Thymus (tissue), 11 donors: ENCODE measurements around the gene UBE2N. TPM values are rescaled to one million over a fixed set of nuclear protein-coding genes. Genes with fewer than 3 reads are reported as not detected.

Source experiments
- DNase-seq, 9 donors: peaks; one replicate each; pipeline ENCODE4 v3.0.0-alpha.2; 2013; ENCODE audit warnings: low spot score in 9 of 9, low read depth in 6 of 9, missing footprints in 1 of 9
- H3K27ac ChIP-seq, 2 donors: one replicate each; pipeline ENCODE4 v1.5.1; 2013; ENCODE audit warnings: control low read depth in 1 of 2, low read depth in 1 of 2, low read length in 1 of 2, mild to moderate bottlenecking in 1 of 2, moderate library complexity in 1 of 2
- H3K27me3 ChIP-seq, 2 donors: one replicate each; pipeline ENCODE4 v1.5.1; 2013; ENCODE audit warnings: low read length in 1 of 2; ENCODE audit not compliant: control insufficient read depth in 2 of 2, insufficient read depth in 1 of 2
- H3K36me3 ChIP-seq, 2 donors: one replicate each; pipeline ENCODE4 v1.5.1; 2013; ENCODE audit warnings: low read length in 1 of 2, mild to moderate bottlenecking in 1 of 2, moderate library complexity in 1 of 2; ENCODE audit not compliant: control insufficient read depth in 2 of 2, insufficient read depth in 2 of 2
- H3K4me1 ChIP-seq, 2 donors: one replicate each; pipeline ENCODE4 v1.5.1; 2013; ENCODE audit warnings: low read length in 2 of 2; ENCODE audit not compliant: control insufficient read depth in 2 of 2, insufficient read depth in 2 of 2
- H3K4me3 ChIP-seq, 2 donors: one replicate each; pipeline ENCODE4 v1.5.1; 2013; ENCODE audit warnings: low read length in 2 of 2, control low read depth in 1 of 2, mild to moderate bottlenecking in 1 of 2
- H3K9me3 ChIP-seq, 2 donors: one replicate each; pipeline ENCODE4 v1.5.1; 2013; ENCODE audit warnings: low read length in 1 of 2, mild to moderate bottlenecking in 1 of 2; ENCODE audit not compliant: control insufficient read depth in 2 of 2, insufficient read depth in 1 of 2
- WGBS: extraction: QIAGEN DNeasy Blood & Tissue Kit; methylation state at CpG from one replicate; pipeline ENCODE4 v1.1.7; 2013; 5-methylcytosine and 5-hydroxymethylcytosine counted together
- polyA plus RNA-seq: library from polyadenylated mRNA; stranded (reverse); fragments of 200-250 nt; gene quantifications from one replicate; pipeline ENCODE4 v1.2.3, GENCODE V29; 2013
- total RNA-seq: library from RNA; stranded (reverse); fragments of 120-200 nt; gene quantifications from one replicate; pipeline ENCODE4 v1.2.4, GENCODE V29; 2013
- donor health status: healthy.

UBE2N gene
- total and polyA plus RNA-seq, 2 donors, result 91.2 to 132 TPM

DNA sequence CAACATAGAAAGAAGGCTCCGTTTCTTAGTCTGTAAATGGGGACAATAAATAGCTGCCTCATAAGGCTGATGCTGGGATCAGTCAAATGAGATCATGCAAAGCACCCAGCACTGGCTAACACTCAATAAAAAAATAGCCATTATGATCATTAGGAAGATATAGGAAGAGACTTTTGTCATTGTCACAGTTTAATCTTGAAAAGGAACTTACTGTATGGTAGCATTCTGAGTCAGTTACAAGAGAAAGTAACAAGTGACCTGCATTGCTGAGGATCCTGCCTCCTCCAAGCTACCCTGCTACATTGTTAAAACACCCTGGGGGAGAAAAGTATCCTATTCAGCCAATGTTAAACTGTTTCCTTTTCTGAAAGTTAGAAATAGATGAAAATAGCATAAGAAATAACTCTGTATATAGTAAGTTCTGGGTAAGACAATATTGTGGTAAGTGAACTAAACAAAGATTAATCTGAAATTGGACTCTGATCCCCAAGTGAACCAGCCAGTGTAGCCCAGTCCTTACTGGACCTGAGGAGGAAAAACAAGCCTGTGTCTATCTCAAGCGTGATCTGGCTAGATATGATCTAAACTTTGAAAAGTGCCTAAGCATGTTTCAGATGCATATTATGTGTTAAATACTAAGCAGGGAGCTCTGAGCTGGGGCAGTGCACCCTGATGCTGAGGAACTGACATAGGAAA lies 67.6 kb downstream of the UBE2N start:
- WGBS, result 94% methylated on average over 2 of the region's 2 CpGs
- Histone ChIP-seq H3K27me3 (no peaks in the 10 kb centered on the region), H3K9me3 (no peaks in the 10 kb centered on the region), H3K27ac (no peak overlapping the region), H3K36me3 (no peaks in the 10 kb centered on the region), H3K4me3 (no peak overlapping the region), H3K4me1 (peaks cover 9 to 12% of the 10 kb centered on the region in 2 donors)
- DNase-seq, result no peak

DNA sequence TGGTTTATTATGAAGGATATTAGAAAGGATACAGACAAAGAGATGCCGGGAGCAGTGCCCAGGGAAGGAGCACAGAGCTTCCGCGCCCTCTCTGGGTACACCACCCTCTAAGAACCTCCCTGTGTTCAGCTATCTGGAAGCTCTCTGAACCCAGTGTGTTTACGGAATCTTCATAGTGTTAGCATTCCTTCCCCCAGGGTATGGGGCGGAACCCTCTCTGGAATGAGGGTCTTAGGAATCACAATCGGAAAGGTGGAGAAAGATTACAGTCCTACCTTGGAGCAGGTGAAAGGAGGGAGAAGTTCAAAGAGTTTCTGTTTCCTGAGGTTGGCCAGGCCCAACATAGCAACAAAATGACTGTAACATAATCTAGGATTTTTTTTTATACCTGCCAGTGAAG lies 70.8 kb downstream of the UBE2N start:
- Histone ChIP-seq H3K36me3 (no peaks in the 10 kb centered on the region), H3K27ac (no peak overlapping the region), H3K4me1 (peaks cover 6 to 14% of the 10 kb centered on the region in 2 donors), H3K4me3 (no peak overlapping the region), H3K9me3 (no peaks in the 10 kb centered on the region), H3K27me3 (no peaks in the 10 kb centered on the region)
- 98% methylated on average over 6 of the region's 6 CpGs for WGBS
- no peak for DNase-seq

DNA sequence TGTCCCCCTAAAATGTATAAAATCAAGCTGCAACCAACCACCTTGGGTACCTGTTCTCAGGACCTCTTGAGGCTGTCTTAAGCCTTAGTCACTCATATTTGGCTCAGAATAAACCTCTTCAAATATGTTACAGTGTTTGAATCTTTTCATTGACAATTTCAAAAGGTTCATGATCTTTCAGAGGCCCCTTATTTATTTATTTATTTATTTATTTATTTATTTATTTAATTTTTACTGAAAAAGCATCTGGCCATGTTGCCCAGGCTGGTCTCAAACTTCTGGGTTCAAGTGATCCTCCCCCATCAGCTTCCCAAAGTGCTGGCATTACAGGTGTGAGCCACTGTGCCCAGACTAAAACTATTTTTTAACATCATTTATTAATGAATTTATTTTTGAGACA lies 72.2 kb downstream of the UBE2N start:
- no peaks in the 10 kb centered on the region for H3K36me3 ChIP-seq
- H3K4me3 ChIP-seq, result no peak overlapping the region
- no peaks in the 10 kb centered on the region for H3K9me3 ChIP-seq
- no peak for DNase-seq
- H3K4me1 ChIP-seq, result peaks cover 9 to 20% of the 10 kb centered on the region in 2 donors
- no peak overlapping the region for H3K27ac ChIP-seq
- H3K27me3 ChIP-seq, result no peaks in the 10 kb centered on the region

DNA sequence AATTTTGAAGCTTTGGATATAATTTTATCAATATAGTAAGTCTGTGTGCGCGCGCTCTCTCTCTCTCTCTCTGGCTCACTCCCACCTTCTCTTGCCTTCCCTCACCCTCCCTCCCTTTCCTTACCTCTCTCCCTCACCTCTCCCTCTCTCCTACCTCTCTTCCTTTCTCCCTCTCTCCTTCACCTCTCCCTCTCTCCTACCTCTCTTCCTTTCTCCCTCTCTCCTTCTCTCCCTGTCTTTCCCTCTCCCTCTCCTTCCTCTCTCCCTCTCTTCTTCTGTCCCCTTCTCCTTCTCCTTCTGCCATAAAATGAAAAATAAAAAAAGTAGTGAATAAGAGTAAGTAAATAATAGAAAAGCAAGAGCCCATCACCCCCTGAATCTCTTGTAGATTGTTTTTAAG lies 73.0 kb downstream of the UBE2N start:
- no peaks in the 10 kb centered on the region for H3K9me3 ChIP-seq
- H3K4me1 ChIP-seq, result peaks cover 16 to 25% of the 10 kb centered on the region in 2 donors
- WGBS, result 100% methylated on average over 3 of the region's 3 CpGs
- no peak overlapping the region for H3K27ac ChIP-seq
- no peak overlapping the region for H3K4me3 ChIP-seq
- H3K27me3 ChIP-seq, result no peaks in the 10 kb centered on the region
- no peaks in the 10 kb centered on the region for H3K36me3 ChIP-seq
- DNase-seq, result no peak

DNA sequence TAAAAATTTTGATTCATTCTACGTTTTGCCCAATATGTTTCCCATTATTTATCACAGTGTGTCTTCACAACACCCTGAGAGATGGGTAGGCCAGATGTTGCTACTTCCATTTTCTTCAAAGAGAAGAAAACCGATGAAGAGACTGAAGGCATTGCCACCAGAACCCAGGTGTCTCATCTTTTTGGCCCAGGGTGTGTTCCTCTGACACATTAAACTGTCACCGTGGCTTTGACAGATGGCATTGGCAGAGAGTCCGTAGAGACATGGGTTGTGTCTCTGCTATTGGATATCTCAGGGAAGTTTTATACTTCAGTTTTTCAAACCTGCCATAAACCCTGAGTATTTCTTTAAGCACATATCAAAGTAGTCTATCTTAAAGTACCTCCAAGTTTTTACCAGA lies 75.3 kb downstream of the UBE2N start:
- H3K27me3 ChIP-seq, result no peaks in the 10 kb centered on the region
- H3K36me3 ChIP-seq, result no peaks in the 10 kb centered on the region
- H3K4me3 ChIP-seq, result no peak overlapping the region
- 15% methylated on average over 4 of the region's 4 CpGs for WGBS
- peak in 6 of 9 donors; percentile 34 to 88 (median 60) for DNase-seq
- peak overlapping the region in 1 of 2 donors; percentile 56 for H3K27ac ChIP-seq
- H3K4me1 ChIP-seq, result peaks cover 17 to 39% of the 10 kb centered on the region in 2 donors
- H3K9me3 ChIP-seq, result no peaks in the 10 kb centered on the region

DNA sequence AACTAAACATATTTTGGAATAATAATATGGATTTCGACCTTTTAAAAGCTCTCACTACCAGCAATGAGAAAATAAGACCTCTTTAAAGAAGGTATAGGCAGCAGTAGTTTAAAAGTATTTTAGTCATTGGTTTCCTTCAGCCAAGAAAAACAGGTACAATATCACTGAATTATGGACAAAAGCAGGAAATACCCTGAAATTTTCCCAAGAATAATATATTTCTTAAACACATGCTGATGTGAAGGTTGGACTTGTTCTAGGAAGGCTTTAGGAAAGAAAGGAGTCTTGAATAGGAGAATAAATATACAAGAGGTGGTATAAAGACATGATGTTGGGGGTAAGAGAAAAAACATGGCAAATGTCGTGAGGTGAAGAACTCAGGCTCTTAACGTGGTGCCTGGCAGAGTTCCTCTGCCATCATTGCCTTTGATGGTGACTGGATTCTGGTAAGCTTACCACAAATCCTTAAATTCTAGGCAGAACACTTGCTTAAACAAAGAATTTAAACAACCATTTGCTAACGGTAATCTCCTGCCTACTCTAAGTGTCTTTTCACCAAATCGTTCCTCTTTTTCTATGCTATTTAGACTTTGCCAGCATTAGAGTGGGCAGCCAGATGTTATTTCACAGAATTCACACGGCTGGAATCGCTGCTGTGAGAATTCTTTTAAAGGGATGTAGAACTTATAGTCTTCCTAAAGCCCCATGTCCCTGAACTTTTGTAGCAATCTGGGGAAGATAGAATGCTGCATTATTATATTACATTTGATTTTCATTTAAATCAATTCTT lies 75.9 kb downstream of the UBE2N start:
- H3K4me3 ChIP-seq, result no peak overlapping the region
- H3K27ac ChIP-seq, result peak overlapping the region in 1 of 2 donors; percentile 56
- WGBS, result 58% methylated on average over 7 of the region's 7 CpGs
- no peaks in the 10 kb centered on the region for H3K36me3 ChIP-seq
- H3K27me3 ChIP-seq, result no peaks in the 10 kb centered on the region
- H3K4me1 ChIP-seq, result peaks cover 17 to 42% of the 10 kb centered on the region in 2 donors
- no peaks in the 10 kb centered on the region for H3K9me3 ChIP-seq
- no peak for DNase-seq

DNA sequence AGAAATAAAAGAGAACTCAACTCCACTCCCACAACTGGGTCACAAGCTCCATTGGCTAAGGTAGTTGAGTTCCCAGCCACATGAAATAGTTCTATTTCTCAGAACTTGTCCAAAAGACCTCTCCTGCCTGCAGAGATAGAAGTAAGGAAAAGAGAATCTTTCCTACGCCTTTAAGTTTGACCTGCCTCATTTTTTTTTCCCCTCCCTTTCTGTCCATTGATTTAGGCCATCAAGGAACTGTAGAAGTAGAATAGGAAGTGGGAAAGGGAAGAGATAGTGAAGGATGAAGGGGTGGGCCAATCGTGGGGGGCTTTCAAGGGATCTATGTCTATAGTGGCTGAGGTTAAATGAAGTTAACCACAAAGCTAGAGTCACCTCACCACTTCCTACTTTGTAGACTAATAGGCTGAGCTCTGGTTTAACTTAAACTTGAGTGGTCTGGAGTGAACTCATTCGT lies 77.9 kb downstream of the UBE2N start:
- 8% methylated on average over 3 of the region's 3 CpGs for WGBS
- Histone ChIP-seq H3K4me1 (peaks cover 17 to 42% of the 10 kb centered on the region in 2 donors), H3K27me3 (no peaks in the 10 kb centered on the region), H3K4me3 (no peak overlapping the region), H3K27ac (no peak overlapping the region), H3K36me3 (no peaks in the 10 kb centered on the region), H3K9me3 (no peaks in the 10 kb centered on the region)
- DNase-seq, result peak in 4 of 9 donors; percentile 23 to 74 (median 38)

DNA sequence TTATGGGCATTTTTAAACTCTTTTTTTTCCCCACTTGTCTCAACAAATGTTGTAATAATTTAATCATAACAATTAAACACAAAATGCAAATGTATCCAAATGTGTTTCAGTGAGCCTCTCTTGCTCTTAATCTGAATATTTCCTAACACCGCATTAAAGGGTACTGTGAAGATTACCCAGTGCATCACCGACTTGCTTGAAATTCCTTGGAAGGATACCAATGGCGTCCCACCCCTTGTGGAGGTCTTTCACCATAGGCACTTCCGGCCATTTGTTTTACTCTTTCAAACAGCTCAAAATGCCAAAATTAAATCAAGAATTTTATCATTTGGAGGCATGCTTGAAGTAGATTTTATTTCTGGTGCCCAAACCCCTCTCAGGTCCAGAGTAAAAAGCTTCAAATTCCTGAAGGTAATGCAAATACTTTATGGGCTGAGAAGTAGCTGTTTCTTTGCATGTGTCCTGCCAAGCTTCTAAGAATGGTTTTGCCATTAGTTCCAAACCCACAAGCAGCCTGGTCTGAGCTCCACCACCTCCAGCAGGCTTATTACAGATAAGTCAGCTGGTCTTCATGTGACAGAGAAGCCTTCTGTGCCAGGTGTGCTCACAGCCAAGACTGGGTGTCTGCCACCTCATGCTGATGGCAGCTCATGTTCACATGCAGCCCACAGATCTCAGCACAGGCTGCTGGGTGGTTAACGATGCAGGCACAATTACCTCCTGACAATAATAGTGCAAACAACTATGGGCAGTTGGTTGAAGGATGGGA lies 80.4 kb downstream of the UBE2N start:
- Histone ChIP-seq H3K36me3 (no peaks in the 10 kb centered on the region), H3K4me1 (peaks cover 12 to 35% of the 10 kb centered on the region in 2 donors), H3K27me3 (no peaks in the 10 kb centered on the region), H3K9me3 (no peaks in the 10 kb centered on the region), H3K27ac (no peak overlapping the region), H3K4me3 (no peak overlapping the region)
- DNase-seq, result peak in 5 of 9 donors; percentile 34 to 75 (median 58)
- WGBS, result 82% methylated on average over 5 of the region's 5 CpGs

DNA sequence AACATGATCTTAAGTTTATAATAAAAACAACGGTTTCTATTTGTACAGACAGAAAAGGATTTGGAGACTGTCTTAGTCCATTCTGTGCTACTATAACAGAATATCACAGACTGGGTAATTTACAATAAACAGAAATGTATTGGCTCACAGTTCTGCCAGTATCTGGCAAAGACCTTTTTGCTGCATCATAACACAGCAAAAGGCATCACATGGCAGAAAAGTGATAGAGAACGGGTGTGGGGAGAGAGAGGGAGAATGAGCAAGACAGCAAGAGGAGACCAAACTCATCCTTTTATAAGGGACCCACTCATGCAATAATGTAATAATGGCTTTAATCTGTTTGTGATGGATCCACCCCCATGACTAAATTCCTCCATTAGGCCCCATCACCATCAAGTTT lies 81.1 kb downstream of the UBE2N start:
- H3K9me3 ChIP-seq, result no peaks in the 10 kb centered on the region
- DNase-seq, result no peak
- 89% methylated on average over 2 of the region's 2 CpGs for WGBS
- H3K27ac ChIP-seq, result no peak overlapping the region
- H3K36me3 ChIP-seq, result no peaks in the 10 kb centered on the region
- H3K27me3 ChIP-seq, result no peaks in the 10 kb centered on the region
- H3K4me3 ChIP-seq, result no peak overlapping the region
- peaks cover 8 to 29% of the 10 kb centered on the region in 2 donors for H3K4me1 ChIP-seq
